IPS-18c (cell line): ENCODE measurements around the gene ADAMTS13.

ENCODE experiments used
- H3K4me3 ChIP-seq: 2 replicates; pipeline ENCODE4 v1.7.0; 2013; ENCODE audit warnings: low read depth, mild to moderate bottlenecking, low read length, moderate library complexity; ENCODE audit not compliant: insufficient read depth
- H3K9me3 ChIP-seq: one replicate; pipeline ENCODE4 v1.6.1; 2013; ENCODE audit warnings: mild to moderate bottlenecking, low read length, moderate library complexity; ENCODE audit not compliant: control insufficient read depth, insufficient read depth

ADAMTS13 gene

DNA sequence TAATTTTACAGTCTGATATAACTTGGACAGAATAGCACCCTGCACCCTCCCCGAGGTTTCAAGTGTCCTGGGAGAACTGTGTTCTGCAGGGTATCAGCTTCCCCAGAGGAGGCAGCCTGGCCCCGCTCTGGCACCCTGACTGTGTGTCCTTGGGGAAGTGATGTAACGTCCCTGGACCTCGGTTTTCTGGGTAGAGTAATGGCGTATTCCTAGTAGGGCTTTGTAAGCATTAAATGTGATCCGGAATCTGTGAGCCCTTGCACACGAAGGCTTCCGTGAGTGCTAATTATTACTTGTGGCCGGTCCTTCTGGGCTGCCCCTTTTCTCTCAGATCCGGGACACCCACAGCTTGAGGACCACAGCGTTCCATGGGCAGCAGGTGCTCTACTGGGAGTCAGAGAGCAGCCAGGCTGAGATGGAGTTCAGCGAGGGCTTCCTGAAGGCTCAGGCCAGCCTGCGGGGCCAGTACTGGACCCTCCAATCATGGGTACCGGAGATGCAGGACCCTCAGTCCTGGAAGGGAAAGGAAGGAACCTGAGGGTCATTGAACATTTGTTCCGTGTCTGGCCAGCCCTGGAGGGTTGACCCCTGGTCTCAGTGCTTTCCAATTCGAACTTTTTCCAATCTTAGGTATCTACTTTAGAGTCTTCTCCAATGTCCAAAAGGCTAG is 36.6 kb downstream of the ADAMTS13 start:
- Histone ChIP-seq H3K9me3 (no peaks in the 10 kb centered on the region), H3K4me3 (peak overlapping the region; percentile 44; the same call in 1 of the 2 replicates)

DNA sequence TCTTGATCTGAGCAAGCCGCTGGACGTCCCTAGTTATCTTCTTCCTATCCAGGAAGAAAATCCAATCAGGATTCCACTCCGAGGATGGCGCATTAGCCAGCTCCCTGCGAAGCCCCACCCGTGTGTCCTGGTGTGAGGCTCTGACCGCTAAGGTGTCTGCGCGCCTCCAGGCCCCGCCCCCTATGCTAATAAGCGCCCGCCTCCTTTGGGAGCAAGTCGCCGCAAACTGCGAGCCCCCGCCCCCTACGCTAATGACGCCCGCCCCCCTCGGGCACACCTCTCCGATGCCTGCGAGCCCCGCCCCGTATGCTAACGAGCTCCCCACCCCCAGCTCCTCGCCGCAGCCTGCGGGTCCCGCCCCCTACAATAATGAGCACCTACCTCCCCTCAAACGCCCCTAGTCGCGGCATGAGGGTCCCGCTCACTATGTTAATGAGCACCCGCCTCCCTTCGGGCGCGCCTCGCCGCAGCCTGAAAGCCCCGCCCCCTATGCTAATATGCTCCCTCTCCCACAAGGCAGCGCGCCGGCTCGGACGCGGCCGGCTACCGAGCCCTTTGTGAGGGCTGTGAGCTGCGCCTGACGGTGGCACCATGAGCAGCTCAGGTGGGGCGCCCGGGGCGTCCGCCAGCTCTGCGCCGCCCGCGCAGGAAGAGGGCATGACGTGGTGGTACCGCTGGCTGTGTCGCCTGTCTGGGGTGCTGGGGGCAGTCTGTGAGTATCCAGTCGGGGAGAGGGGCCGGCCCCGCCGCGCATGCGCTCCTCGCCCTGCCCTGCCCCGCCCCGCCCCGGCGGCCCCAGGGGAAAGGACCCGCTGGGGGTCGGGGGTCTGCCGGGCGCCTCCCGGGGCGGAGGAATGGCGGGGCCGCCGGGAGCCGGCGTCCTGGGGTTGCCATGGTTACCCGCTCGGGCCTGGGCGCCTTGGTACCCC is 37.6 kb downstream of the ADAMTS13 start, which contains the start of gene CACFD1:
TSS of gene CACFD1 (plus strand) at position 503 of the 929 bp plus-strand sequence. CDS start at position 592, 89 bp downstream.
- no peaks in the 10 kb centered on the region for H3K9me3 ChIP-seq
- peak within 1 kb of the TSS; percentile 87 for H3K4me3 ChIP-seq

DNA sequence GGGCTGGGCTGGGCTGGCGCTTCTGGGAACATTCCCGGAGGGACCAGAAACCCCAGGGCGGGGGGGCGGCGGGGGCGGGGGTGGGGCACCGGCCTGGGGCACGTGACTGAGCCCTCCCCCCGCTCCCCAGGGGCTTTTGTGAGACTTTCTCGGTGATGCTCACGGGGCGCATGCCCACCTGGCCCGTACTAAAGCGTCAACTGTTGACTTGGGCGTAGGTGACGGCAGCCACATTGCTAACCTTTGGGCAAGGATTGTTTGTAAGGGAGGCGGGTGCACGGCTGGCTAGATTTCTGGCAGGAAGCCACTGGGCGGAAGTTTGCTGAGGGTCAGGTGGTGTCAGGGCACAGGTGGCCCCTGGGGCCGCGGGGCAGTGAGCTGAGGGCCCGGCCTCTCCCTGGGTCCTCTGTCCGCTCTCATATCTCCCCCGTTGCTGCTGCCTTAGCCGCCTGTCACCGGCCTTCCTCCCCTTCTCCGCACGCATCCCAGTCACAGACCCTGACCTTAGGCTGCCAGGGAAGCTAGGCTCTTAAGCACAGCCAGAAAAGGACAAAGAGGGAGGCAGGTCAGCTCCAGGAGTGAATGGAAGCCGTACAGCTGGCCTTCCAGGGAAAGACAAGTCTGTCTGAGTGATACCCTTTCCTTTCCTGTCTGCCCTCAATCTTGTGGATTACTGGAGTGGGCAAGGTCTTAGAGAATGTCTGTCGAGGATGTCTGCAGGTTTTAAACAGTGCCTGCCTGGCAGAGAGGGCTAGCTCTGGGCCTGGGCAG is 38.4 kb downstream of the ADAMTS13 start:
- peak overlapping the region; percentile 87 for H3K4me3 ChIP-seq
- H3K9me3 ChIP-seq, result no peaks in the 10 kb centered on the region

- Histone ChIP-seq H3K4me3 (no peak overlapping the region), H3K9me3 (no peaks in the 10 kb centered on the region)
Measured at GRCh38 chr9:133461975-133462374, 39.8 kb downstream of the ADAMTS13 start.

DNA sequence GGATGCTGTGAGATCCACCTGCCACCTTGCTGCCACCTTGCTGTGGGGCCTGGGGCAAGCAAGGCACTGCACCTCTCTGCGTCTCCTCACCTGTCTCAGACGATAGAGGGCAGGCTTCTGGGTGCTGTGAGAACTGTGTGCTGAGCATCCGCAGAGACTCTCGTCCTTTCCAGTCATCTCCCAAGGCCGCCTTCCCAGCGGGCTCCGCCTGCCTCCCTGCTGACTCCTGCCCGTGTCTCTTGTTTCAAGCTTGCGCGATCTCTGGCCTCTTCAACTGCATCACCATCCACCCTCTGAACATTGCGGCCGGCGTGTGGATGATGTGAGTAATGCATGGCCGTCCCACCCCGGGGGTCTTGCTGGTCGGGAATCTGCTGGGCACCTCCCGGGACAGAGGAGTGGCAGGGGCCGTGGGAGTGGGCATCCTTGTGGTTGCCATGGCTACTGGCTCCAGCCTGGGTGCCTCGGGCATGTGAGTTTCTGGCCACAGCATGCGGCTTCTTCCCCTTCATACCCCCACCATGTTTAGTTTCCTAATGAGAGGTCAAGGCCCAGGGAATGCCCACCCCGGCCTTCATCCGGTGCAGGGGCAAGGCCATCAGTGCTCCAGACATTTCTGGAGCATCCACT is 41.2 kb downstream of the ADAMTS13 start:
- no peaks in the 10 kb centered on the region for H3K9me3 ChIP-seq
- no peak overlapping the region for H3K4me3 ChIP-seq

- Histone ChIP-seq H3K9me3 (no peaks in the 10 kb centered on the region), H3K4me3 (no peak overlapping the region)
Measured at GRCh38 chr9:133463864-133464615, 41.9 kb downstream of the ADAMTS13 start.

GRCh38 chr9:133464638-133465037 is 42.5 kb downstream of the ADAMTS13 start:
- no peaks in the 10 kb centered on the region for H3K9me3 ChIP-seq
- no peak overlapping the region for H3K4me3 ChIP-seq

DNA sequence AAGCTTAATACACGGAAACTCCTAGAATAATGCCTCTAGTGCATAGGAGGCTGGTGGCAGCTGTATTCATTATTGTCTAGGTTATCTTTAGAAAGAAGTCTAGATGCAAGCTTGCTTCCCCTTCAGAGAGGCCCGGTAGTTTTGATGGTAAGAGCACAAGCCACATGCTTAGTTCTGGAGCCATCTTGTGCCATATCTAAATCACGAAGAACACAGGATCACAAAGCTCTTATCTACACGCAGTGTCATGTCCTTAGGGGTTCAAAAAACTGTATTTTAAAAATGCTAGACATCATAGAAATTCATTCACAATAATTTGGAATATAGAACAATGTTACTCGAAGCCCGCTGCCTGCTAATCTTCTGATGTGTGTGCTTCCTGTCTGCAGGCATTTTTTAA is 43.8 kb downstream of the ADAMTS13 start:
- H3K9me3 ChIP-seq, result no peaks in the 10 kb centered on the region
- H3K4me3 ChIP-seq, result no peak overlapping the region

DNA sequence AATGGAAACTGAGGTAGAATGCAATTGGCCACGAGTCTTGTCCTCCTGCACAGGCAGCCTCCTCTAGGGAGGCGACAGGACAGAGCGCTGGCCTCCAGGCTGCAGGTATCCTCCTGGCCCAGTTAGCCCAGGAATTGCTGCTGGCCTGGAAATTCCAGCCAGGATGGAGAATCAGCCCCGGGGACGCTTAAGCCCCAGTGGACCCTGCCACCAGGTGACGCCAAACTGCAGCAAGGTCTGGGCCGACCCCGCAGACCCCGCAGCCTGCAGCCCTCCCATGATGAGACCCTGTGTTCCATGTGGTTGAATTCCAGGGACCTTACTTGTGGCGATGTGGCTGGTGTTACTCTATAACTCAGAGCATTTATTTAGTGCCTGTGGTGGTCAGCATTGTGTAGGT is 44.9 kb downstream of the ADAMTS13 start:
- Histone ChIP-seq H3K9me3 (no peaks in the 10 kb centered on the region), H3K4me3 (no peak overlapping the region)

DNA sequence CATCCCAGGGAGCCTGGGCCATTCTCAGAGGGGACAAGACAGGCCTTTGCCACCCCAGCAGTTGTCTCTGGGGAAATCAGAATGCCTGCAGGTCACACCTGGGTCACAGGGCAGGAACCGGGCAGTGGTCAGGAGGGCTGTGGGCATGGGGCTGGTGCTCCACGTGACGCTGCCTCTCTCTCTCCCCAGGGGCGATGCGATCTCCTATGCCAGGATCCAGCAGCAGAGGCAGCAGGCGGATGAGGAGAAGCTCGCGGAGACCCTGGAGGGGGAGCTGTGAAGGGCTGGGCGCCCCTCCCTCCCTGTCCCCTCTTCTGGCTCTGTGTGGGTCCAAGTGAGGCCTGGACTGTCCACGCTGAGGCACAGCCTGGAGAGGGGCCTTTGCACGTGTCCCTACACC is 46.2 kb downstream of the ADAMTS13 start:
- Histone ChIP-seq H3K9me3 (no peaks in the 10 kb centered on the region), H3K4me3 (no peak overlapping the region)

DNA sequence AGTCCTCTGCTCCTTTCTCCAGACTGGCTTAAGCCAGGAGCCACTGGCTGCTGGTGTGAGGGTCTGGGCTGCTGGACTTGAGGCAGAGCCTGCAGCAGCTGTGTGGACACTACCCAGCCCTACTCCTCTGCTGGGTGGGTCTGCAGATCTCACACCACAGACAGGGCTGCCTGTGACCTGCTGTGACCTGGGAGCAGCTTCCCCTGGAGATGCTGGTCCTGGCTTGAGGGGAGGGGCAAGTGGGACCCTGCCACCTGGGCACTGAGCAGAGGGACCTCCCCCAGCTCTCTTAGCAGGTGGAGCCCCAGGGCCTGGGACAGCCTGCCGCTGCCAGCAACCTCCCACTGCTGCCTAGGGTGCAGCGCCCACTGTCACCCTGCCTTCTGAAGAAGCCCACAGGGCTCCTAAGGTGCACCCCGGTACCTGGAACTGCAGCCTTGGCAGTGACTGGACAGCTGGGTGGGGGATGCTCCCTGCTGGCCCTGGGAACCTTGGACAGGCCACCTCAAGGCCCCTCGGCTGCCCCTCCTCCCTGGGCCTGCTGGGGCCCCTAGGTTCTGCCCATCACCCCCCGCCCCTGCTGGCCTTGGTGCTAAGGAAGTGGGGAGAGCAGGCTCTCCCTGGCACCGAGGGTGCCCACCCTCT is 46.7 kb downstream of the ADAMTS13 start:
- H3K9me3 ChIP-seq, result no peaks in the 10 kb centered on the region
- no peak overlapping the region for H3K4me3 ChIP-seq

DNA sequence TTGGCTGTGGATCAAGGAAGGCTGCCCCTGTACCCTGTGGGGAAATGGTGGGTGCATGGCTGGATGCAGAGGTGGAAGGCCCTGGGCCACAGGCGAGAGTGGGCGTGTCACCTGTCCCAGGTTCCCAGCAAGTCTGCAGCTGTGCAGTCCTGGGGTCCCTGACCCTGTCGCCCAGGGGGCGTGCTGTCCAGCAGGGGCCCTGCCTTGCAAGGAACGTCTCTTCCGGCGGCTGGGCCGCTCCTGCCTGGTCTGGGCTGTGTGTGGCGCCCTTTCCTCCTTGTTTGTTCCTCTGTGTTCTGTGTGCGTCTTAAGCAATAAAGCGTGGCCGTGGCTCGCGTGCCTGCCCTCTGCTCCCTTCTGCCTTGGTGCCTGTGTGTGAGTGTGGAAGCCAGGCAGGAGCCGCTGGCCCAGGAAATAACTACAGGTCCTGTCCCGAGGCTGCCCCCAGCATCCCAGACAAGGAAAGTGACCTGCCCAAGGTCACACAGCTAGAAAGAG is 48.3 kb downstream of the ADAMTS13 start:
- H3K9me3 ChIP-seq, result no peaks in the 10 kb centered on the region

DNA sequence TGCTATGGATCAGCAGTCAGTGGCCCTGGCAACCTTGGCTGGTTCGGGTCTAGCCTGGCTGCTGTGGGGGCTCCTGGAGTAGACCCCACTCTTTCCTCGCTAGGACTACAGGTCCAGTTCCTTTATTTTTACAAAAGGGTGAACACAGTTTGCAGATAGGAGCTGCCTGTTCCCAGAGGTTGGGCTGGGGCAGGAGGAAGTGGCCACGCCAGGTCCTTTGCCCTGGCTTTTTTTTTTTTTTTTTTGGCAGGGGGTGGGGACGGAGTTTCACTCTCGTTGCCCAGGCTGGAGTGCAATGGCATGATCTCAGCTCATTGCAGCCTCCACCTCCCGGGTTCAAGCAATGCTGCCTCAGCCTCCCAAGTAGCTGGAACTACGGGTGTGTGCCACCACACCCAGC is 48.8 kb downstream of the ADAMTS13 start:
- Histone ChIP-seq H3K4me3 (no peak overlapping the region), H3K9me3 (no peaks in the 10 kb centered on the region)

More for the DNA sequence above, 48.3 kb downstream of the ADAMTS13 start:
- no peak overlapping the region for H3K4me3 ChIP-seq

- no peak overlapping the region for H3K4me3 ChIP-seq
- no peaks in the 10 kb centered on the region for H3K9me3 ChIP-seq
Measured at GRCh38 chr9:133471551-133472276, 49.5 kb downstream of the ADAMTS13 start.

DNA sequence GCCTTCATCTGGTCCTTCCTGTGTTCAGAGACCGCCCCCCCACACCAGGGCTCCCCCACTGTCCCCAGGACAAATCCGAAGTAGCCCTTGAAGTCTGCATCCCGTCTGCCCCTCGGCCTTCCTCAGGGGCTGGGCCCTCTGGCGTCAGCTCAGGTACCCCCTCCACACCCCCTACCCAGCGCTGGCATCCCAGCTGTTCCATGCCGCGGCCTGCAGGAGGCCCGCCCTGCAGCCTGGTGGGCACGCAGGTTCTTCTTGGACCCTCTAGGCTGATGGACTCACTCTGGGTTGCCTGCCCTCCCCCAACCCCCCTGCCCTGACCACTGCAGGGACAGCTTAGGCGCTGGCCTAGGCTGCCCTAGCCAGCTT is 50.1 kb downstream of the ADAMTS13 start:
- Histone ChIP-seq H3K4me3 (no peak overlapping the region), H3K9me3 (no peaks in the 10 kb centered on the region)
